OCI-LY1 (cell line): Measurements from ENCODE around the gene ZNF419.
"Not testable (repeated sequence)": the region's sequence is repeated elsewhere in the genome, so short reads cannot be mapped to it uniquely, and the experiment has no call there.

Source experiments
- H2AFZ ChIP-seq: fragments of 200-600 bp; sonication (generic), shearing (Covaris generic); 2 replicates; pipeline ENCODE4 v1.6.0; 2014; ENCODE audit warnings: antibody characterized with exemption, mild to moderate bottlenecking, low read length
- H3F3A ChIP-seq: fragments of 200-600 bp; sonication (generic), shearing (Covaris generic); 2 replicates; pipeline ENCODE4 v1.6.0; 2014; ENCODE audit warnings: mild to moderate bottlenecking, antibody characterized with exemption, low read length, moderate library complexity; ENCODE audit not compliant: insufficient read depth
- H3K27ac ChIP-seq: fragments of 200-600 bp; sonication (generic); 2 replicates; pipeline ENCODE4 v1.5.1; 2014; ENCODE audit warnings: low read length, mixed run types, mild to moderate bottlenecking, low read depth; ENCODE audit not compliant: poor library complexity, severe bottlenecking
- H3K27me3 ChIP-seq: fragments of 200-600 bp; sonication (generic); 2 replicates; pipeline ENCODE4 v1.6.0; 2014; ENCODE audit warnings: antibody characterized with exemption, mild to moderate bottlenecking, low read length, moderate library complexity; ENCODE audit not compliant: insufficient read depth
- H3K36me3 ChIP-seq: fragments of 200-600 bp; sonication (generic); 2 replicates; pipeline ENCODE4 v1.6.1; 2014; ENCODE audit warnings: mild to moderate bottlenecking, antibody characterized with exemption, low read length, moderate library complexity, mixed read lengths; ENCODE audit not compliant: insufficient read depth
- H3K4me1 ChIP-seq: fragments of 200-600 bp; sonication (generic); 2 replicates; pipeline ENCODE4 v1.5.1; 2014; ENCODE audit warnings: mild to moderate bottlenecking, low read length, moderate library complexity; ENCODE audit not compliant: insufficient read depth, severe bottlenecking
- H3K4me2 ChIP-seq: fragments of 200-600 bp; sonication (generic), shearing (Covaris generic); 2 replicates; pipeline ENCODE4 v1.6.1; 2014; ENCODE audit warnings: low read length
- H3K4me3 ChIP-seq: fragments of 200-600 bp; sonication (generic); 2 replicates; pipeline ENCODE4 v1.5.1; 2014; ENCODE audit warnings: low read length, low read depth, mild to moderate bottlenecking, mixed read lengths; ENCODE audit not compliant: poor library complexity, severe bottlenecking
- H3K79me2 ChIP-seq: fragments of 200-600 bp; shearing (Covaris generic); 2 replicates; pipeline ENCODE4 v1.6.1; 2016; ENCODE audit warnings: mixed run types, low read length, mixed read lengths; ENCODE audit not compliant: insufficient read depth
- H3K9ac ChIP-seq: fragments of 200-600 bp; sonication (generic), shearing (Covaris generic); 2 replicates; pipeline ENCODE4 v1.6.1; 2014; ENCODE audit warnings: mild to moderate bottlenecking, low read length, mixed read lengths
- H3K9me2 ChIP-seq: fragments of 200-600 bp; sonication (generic), shearing (Covaris generic); 2 replicates; pipeline ENCODE4 v1.6.1; 2014; ENCODE audit warnings: low read depth, mild to moderate bottlenecking, low read length, mixed read lengths
- H3K9me3 ChIP-seq: fragments of 200-600 bp; shearing (Covaris generic); 2 replicates; pipeline ENCODE4 v1.6.1; 2014; ENCODE audit warnings: low read length, mixed read lengths
- H4K20me1 ChIP-seq: fragments of 200-600 bp; sonication (generic), shearing (Covaris generic); 2 replicates; pipeline ENCODE4 v1.6.0; 2016; ENCODE audit warnings: mild to moderate bottlenecking, low read length; ENCODE audit not compliant: insufficient read depth
- EZH2 ChIP-seq: fragments of 200-600 bp; sonication (generic), shearing (Covaris generic); IDR thresholded peaks from 2 replicates; pipeline ENCODE4 v1.8.0; 2017; ENCODE audit warnings: borderline replicate concordance, mixed run types, mild to moderate bottlenecking, antibody characterized with exemption, low read length, moderate library complexity, mixed read lengths
- TF ChIP-seq, protein P1 (sequence below): fragments of 200-600 bp; sonication (generic), shearing (Covaris generic); IDR thresholded peaks from 2 replicates; pipeline ENCODE4 v1.5.1; 2017; ENCODE audit warnings: mild to moderate bottlenecking, antibody characterized with exemption, low read length, moderate library complexity, mixed read lengths

The ZNF419 gene

DNA sequence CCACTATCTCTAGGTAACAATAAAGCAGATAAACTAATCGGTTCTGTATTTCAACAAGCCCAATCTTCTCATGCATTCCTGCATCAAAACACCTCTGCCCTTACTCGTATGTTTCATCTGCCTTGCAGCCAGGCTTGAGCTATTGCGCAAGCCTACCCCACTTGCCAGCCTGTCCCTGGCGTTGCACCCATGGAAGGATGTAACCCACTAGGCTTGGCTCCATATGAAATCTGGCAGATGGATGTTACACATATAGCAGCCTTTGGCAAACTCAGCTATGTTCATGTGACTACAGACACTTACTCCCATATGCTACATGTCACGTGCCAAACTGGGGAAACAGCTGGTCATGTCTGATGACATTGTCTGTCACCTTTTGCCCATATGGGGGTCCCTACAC is 27.7 kb downstream of the ZNF419 start:
- no peak for TF ChIP-seq EZH2
- TF ChIP-seq, protein P1, sequence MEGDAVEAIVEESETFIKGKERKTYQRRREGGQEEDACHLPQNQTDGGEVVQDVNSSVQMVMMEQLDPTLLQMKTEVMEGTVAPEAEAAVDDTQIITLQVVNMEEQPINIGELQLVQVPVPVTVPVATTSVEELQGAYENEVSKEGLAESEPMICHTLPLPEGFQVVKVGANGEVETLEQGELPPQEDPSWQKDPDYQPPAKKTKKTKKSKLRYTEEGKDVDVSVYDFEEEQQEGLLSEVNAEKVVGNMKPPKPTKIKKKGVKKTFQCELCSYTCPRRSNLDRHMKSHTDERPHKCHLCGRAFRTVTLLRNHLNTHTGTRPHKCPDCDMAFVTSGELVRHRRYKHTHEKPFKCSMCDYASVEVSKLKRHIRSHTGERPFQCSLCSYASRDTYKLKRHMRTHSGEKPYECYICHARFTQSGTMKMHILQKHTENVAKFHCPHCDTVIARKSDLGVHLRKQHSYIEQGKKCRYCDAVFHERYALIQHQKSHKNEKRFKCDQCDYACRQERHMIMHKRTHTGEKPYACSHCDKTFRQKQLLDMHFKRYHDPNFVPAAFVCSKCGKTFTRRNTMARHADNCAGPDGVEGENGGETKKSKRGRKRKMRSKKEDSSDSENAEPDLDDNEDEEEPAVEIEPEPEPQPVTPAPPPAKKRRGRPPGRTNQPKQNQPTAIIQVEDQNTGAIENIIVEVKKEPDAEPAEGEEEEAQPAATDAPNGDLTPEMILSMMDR: no peak
- Histone ChIP-seq H3K4me3 (no peak overlapping the region), H3K9me2 (no peaks in the 10 kb centered on the region)

DNA sequence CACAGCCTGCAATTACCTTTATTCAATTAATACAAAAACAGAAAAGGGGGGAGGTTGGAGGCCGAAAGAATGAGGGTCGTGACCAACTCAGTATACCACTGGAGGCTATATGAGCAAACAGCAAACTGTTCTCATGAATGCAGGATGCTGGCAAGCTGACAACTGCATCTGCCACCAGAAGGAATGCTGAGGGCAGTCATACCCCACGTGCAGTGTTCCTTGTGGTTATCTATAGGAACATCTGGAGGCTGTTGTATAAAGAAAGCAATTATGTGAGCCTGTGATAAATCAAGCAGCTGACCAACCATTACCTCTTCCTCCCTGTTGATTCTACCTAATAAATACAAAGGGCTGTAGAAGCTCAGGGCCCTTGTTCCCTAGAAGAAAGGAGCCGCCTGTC is 30.5 kb downstream of the ZNF419 start:
- H3K27ac ChIP-seq, H3K4me2 ChIP-seq, H4K20me1 ChIP-seq, H3K9ac ChIP-seq, H2AFZ ChIP-seq, H3K9me2 ChIP-seq, H3K4me3 ChIP-seq, H3K79me2 ChIP-seq, H3K4me1 ChIP-seq, H3F3A ChIP-seq, H3K27me3 ChIP-seq, H3K9me3 ChIP-seq: not testable (repeated sequence)
- peaks cover 23% of the 10 kb centered on the region for H3K36me3 ChIP-seq

More for the DNA sequence above, 27.7 kb downstream of the ZNF419 start:
- H3K4me2 ChIP-seq: no peak overlapping the region
- H3K36me3 ChIP-seq: peaks cover 24% of the 10 kb centered on the region
- H4K20me1 ChIP-seq: no peaks in the 10 kb centered on the region
- H3K9me3 ChIP-seq: peaks cover 3% of the 10 kb centered on the region
- H3F3A ChIP-seq: no peaks in the 10 kb centered on the region
- no peaks in the 10 kb centered on the region for H3K27me3 ChIP-seq
- no peaks in the 10 kb centered on the region for H3K79me2 ChIP-seq
- no peak overlapping the region for H3K27ac ChIP-seq
- no peak overlapping the region for H3K9ac ChIP-seq
- no peak overlapping the region for H2AFZ ChIP-seq
- H3K4me1 ChIP-seq: no peaks in the 10 kb centered on the region

DNA sequence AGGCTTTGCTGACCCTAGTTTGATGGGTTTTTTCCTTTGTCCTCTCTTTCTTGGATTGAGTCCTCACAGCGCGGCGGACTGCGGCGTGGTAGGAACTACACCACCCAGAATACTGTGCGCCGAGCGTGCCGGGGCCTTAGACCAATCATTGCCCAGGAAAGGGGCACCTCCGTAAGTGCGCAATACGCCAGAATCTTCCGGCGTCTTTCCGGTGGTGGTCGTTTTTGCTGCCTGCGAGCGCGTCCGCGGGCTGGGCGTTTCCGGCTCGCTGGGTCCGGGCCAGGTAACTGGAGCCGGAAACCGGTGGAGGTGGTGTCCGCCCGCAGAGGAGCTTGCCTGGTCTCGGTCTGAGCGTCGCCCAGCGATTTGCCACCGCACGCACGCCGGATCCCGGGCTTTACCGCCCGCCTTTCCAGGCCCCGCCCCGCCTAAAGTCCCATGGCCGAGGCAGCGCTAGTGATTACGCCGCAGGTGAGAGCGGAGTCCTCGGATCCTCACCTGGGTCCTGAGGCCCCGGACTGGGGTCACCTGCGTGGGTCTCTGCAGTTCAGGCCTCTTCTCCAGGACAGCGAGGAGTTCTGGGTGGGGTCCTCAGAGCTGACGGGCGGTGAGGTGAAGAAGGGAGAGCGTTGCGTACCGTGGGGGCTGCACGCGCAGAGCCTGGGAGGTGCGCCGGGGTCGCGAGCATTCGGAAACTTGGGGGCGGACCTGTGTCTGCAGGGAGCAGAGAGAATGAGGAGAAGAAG is 39.8 kb downstream of the ZNF419 start, which contains the start of gene ZNF549:
ZNF549 (plus strand) TSS at position 221 of the 746 bp plus-strand sequence; CDS start at position 439, 218 bp downstream.
- H3K4me1 ChIP-seq: peaks cover 8% of the 10 kb centered on the region
- H4K20me1 ChIP-seq: no peaks in the 10 kb centered on the region
- no peaks in the 10 kb centered on the region for H3K27me3 ChIP-seq
- H3K4me3 ChIP-seq: peak within 1 kb of the TSS; percentile 98
- H2AFZ ChIP-seq: peak within 1 kb of the TSS; percentile 46
- H3K4me2 ChIP-seq: peak within 1 kb of the TSS; percentile 82
- peak within 1 kb of the TSS; percentile 86 for H3K9ac ChIP-seq
- no peaks in the 10 kb centered on the region for H3K9me2 ChIP-seq
- peaks cover 18% of the 10 kb centered on the region; the same call in 1 of the 2 replicates for H3K9me3 ChIP-seq
- no peak within 1 kb of the TSS for H3K27ac ChIP-seq
- no peaks in the 10 kb centered on the region for H3F3A ChIP-seq
- 0 out of 2 replicates have a peak, but pooled peaks cover 6% of the 10 kb centered on the region for H3K79me2 ChIP-seq
- H3K36me3 ChIP-seq: peaks cover 7% of the 10 kb centered on the region
- TF ChIP-seq, protein P1: no peak
- TF ChIP-seq EZH2: no peak
